RPMI7951 (cell line): Measurements from ENCODE around the gene INPP4B. TPM values are rescaled to one million over a fixed set of nuclear protein-coding genes. Genes with fewer than 3 reads are reported as not detected.

ENCODE experiments used
- DNase-seq: peaks from one replicate; pipeline ENCODE4 v3.0.0-alpha.2; 2012; ENCODE audit warnings: low read depth
- total RNA-seq: library from RNA; depleted of rRNA; stranded (reverse); fragments of >200 nt; shearing (Covaris generic); gene quantifications from 2 replicates; pipeline ENCODE4 v1.2.3, GENCODE V29; 2014

Gene INPP4B
- total RNA-seq, 1 experiment from 2014 or later: 11.7 TPM

GRCh38 chr4:142379277-142380051 is 466.6 kb downstream of the INPP4B start:
- peak; percentile 85 for DNase-seq

GRCh38 chr4:142378179-142378578 is 467.9 kb downstream of the INPP4B start:
- no peak for DNase-seq

GRCh38 chr4:142377342-142378091 is 468.6 kb downstream of the INPP4B start:
- no peak for DNase-seq

DNA sequence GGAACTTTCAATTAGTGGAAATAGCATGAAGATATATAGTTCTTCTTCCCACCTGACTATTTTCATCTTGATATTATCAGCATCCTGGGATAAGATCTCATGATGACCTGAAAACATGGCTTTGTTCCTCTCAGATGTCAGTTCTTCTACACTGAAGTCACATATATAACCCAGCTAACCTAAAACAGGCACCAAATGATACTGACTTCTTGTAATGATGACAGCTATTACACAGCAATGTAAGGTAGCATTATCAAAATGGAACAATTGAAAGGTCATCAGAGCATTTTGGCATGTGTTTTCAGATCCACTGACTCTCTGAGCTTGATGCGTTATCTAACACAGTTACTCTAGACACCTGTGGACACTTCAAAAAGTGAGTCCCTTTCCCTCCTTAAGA is 469.9 kb downstream of the INPP4B start:
- no peak for DNase-seq

GRCh38 chr4:142373610-142374009 is 472.5 kb downstream of the INPP4B start:
- no peak for DNase-seq

- peak; percentile 44 for DNase-seq
Observed at GRCh38 chr4:142372530-142373260, 473.4 kb downstream of the INPP4B start.

GRCh38 chr4:142369141-142369540 is 477.0 kb downstream of the INPP4B start:
- no peak for DNase-seq

- DNase-seq: no peak
Observed at GRCh38 chr4:142367418-142368180, 478.5 kb downstream of the INPP4B start.

- DNase-seq: no peak
Observed at GRCh38 chr4:142366769-142367181, 479.3 kb downstream of the INPP4B start.

DNA sequence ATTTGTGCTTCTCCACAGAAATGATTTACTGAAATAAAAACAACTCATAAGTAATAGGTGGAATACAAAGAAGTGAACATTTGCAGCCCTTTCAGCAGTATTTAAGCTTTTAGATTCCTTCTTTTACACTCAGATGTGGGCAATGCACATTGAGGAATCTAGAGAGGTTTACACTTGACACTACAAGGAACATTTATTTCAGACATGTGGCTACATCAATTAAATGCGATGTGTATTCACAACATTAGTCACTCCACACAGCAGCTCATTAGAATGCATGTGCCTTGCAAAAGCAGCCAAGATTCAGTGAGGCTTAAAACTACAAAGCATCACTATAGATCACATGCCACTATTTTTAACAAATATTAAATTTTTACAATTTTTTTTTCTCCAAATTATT is 480.7 kb downstream of the INPP4B start:
- peak; percentile 23 for DNase-seq

DNA sequence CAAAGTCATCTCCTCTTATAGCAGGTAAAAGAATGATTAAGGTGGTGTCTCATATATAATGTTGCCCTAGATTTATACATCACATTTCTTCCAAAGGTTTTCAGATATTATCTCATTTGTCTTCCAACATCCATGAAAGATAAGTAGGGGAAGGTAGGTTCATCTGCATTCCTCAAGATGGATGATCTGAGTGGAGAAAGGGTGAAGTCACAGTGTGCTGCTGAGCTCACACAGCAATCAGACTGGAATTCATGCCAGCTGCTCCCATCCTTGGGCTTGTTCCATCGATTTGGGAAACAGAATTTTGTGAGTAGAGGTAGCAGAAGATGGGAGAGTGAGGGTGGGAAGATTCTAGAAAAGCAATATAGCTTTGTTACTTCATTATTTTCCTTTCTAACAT is 482.4 kb downstream of the INPP4B start:
- no peak for DNase-seq

DNA sequence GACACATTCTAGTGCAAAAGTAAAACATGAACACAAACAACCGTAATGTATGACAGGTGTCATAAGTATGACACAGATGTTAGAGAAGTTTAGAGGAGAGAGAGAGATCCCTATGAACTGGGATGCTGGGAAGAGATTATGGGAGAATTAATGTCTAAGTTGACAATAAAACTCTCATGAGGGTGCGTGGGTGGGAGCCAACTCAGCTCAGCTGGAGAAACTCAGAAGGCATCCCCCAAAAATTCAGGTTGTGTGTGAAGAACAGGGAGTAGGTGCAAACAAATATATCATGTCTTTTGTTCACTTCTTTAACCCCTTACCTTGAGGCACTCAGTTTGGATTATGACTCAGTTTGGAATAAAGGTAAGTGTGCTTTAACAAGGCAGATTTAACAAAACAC is 484.1 kb downstream of the INPP4B start:
- no peak for DNase-seq

GRCh38 chr4:142360657-142361056 is 485.4 kb downstream of the INPP4B start:
- no peak for DNase-seq

- DNase-seq: no peak
Observed at GRCh38 chr4:142358656-142359055, 487.4 kb downstream of the INPP4B start.

DNA sequence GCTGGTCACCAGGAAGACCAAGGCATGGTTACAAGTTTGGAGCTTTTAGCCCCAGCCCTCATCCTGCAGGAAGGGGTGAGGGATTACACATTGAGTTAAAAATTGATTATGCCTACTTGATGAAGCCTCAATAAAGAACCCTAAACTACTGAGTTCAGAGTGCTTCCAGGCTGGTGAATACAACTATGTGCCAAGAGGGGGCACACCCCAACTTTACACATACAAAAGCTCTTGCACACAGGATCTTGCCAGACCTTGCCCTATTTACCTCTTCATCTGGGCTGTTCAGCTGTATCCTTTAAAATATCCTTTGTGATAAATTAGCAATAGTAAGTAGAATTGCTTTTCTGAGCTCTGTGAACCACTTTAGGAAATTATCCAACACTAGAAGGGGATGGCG is 489.3 kb downstream of the INPP4B start:
- DNase-seq: no peak

DNA sequence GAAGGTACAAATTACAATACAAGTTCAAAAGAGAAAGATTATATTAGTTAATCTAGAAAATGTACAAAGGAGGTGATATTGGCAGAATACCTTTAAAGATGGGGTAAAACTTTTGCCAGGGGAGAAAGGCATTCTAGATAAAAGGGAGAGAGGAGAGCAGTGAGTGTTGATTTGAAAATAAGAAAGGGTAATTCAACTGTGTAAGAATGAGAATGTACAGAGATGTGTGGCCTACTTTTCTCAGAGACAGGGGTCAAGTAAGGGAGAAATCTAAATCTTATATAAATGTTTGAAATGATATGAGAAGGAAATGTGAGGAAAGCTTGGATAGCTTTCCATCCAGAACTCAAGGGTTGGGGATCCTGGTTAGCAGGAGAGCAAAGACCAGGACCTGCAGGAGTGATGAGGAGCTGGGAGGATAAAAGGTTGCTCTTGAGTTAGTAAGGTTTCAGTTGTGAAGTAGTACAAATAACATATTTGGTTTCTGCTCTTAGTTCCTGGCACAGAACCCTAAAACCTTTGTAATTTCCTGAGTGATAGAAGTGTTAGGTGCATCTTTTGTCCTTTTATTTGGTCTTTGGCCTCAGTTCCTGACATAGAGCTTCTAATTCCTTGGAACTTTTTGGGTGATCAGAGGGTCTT is 489.9 kb downstream of the INPP4B start:
- DNase-seq: no peak

DNA sequence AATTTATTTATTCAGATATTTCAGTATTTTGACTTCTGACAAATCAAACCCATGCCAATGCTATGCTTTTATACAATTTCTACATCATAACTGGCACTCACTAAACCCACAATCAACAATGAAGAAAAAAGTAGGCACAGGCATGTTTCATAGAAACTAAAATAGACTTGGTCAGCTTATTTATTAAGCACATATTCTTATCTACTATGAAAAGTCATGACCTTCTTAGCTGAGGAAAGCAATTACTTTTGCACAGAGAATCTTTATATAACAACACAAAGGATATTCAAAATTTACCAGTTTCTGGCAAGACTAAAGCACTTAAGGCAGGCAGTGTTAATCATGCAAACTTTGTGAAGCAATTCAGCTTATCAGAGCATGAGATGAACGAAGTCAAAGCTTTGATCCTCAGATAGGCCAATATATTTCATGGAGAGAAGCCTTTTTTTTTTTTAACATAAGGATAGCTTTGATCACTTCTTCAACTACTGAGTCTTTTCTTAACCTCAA is 490.6 kb downstream of the INPP4B start:
- DNase-seq: no peak

DNA sequence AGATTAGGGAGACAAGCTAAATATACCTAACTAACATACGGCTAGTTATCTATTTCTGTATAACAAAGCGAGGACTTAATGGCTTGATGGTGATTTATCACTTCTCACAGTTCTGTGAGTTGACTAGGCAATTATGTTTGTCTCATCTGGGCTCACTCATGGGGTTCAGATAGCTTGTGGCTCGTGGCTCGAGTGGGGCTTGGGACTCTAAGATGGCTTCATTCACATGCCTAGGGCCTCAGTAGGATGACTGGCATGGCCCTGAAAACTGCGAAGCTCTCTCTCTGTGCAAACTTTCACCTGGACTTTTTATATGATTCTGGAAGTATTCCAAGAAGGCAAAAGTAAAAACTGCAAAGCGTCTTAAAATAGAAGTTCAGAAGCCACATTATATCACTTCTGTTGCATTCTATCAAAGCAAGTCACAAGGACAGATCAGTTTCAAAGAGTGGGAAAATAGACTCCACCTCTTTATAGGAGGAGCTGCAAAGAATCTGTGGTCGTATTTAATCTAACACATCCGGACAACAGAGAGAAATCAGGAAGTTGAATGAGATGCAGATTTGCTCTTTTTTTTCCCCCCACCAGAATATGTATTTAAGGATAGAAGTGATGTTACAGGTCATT is 491.2 kb downstream of the INPP4B start:
- peak; percentile 61 for DNase-seq

DNA sequence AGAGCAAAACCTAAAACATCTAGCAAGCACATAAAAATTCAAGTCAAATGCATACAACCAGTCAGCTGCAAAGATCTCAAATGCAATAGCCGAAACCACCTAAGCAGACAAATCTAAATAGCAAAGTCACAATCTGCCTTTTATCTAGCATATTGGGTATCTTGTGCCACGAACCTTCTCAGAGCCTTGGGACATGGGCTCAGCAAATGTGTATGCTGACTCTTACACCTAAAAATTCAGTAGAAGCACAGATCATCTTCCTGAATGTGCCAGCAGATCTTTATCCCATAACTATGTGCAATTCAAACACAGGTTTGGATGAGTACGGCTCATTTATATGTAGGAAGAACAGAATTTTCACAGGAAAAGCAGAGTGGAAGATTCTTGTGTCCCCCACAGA is 492.1 kb downstream of the INPP4B start:
- DNase-seq: no peak

DNA sequence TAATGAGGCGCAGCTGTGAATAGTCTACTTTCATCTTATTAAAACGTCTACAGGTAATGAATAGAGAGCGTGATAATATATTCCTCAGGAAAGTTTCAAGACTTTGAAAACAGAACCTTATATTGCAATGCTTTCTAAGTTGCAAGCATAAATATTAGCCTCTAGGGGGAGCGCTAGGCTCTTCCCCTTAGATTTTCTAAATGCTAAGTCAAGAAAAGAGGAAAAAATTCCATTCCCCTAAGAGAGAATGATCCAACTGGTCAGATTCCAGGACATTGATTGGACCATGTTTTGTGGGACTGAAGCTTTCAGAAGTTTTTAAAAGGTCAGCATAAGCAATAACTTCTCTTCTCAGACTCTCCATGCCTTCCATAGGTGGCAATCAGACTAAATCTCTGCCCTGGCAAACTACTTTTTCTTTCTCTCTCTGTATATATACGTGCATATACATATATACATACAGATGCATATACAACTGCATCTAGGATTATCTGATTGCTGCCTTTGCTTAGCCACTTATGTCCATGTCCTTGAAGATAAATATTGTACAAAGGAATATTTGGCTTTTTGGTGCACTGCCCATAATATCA is 492.9 kb downstream of the INPP4B start:
- DNase-seq: peak; percentile 68
